Stimulated activated CD8-positive, alpha-beta memory T cell treated with anti-CD3 and anti-CD28 coated beads, Interleukin-7, amount 100 ng/mL, for 48 hours (primary cell): ENCODE data around the gene SLC2A13.
"Not testable (repeated sequence)": the region's sequence is repeated elsewhere in the genome, so short reads cannot be mapped to it uniquely, and the experiment has no call there.

Experiments used
- DNase-seq, 2 donors: peaks; one replicate each; pipeline ENCODE4 v3.0.0-alpha.2; 2020; ENCODE audit warnings: low read depth in 1 of 2; ENCODE audit errors: extremely low read depth in 1 of 2

SLC2A13 gene

DNA sequence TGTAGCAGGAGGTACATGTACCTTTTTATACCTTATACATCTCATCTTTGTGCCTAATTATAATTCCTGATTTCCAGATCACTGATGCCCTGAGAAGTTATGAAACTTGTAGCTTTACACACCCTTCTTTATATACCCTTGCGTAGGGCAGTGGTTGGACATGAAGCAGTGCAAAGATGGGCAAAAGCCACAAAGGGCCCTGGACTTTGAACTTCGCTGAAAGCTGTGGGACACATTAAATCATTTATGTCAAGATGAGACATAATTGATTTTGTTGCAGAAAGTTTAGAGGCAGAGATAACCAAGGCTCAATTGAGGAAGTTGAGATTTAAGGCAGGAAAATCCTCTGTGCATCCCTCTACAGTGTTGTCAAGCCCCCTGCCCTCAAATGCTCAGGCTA, 170.0 kb downstream of the SLC2A13 start:
- no peak for DNase-seq

DNA sequence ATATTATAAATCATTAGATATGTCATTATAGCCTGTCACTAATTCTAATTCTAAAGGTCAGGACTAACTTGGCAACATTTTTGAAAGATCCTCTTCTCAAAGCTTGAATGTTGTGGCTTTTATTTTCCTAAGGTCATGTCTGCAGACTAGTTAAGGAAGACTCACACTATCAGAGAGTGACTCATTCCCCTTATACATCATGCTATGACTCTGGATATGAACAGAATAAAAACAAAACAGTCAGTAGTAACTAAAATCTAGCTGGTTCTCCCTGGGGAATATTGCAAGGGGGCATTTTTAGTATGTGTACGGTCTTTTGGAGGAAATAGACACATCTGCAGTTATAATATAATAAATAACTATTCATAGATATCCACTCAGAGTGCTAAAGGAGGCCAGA, 170.6 kb downstream of the SLC2A13 start:
- no peak for DNase-seq

DNA sequence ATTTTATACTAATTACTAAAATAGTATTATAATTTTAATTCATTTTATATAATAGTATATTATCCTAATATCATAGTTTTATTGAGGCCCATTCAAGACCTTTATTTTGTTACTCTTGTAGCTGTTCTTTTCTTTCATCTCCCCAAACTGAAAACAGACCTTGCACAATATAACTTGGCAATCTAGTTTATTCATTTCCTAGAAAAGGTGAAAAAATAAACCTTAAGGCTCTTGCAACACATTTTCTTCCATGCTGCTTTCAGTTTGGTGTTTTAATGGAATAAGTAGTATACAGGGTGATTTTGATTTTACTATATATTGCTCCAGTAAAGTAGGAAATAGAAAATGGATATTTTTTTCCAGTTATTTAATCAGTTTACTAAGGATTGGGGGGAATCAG, 174.0 kb downstream of the SLC2A13 start:
- no peak for DNase-seq

DNA sequence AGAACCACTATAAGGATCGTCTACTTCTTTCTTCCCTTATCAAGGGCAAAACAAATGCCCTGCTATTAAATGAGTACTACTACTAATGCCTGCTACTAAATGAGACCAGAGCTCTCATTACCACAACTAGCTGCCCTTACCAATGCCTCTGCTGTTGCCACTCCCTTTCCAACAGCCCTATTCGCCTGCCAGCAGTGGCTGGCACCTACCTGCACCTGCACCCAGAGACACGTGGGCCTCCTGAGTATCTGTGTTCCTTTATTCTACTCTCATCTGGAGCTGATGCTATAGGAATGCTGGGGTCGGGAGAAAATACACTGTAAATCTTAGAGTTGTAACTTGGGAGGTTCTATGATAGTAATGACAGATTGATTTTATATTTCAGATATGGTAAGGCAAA, 174.7 kb downstream of the SLC2A13 start:
- no peak for DNase-seq

DNA sequence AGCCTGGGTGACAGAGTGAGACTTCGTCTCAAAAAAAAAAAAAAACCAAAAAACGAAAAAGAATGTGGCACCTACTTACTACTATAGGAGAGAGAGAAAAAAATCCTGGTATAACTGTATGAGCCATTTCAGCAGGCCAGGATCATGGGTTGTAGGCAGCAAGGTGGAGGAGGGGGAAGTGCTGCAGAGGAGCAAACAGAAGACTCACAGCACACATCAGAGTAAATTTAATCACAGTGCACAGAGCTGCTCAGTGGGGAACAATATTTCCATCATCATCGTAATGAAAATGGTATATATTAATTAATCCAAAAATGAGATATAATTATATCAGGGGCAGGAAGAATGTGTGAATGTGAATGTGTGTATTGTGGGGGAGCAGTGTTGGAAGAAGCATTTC, 175.8 kb downstream of the SLC2A13 start:
- no peak for DNase-seq

DNA sequence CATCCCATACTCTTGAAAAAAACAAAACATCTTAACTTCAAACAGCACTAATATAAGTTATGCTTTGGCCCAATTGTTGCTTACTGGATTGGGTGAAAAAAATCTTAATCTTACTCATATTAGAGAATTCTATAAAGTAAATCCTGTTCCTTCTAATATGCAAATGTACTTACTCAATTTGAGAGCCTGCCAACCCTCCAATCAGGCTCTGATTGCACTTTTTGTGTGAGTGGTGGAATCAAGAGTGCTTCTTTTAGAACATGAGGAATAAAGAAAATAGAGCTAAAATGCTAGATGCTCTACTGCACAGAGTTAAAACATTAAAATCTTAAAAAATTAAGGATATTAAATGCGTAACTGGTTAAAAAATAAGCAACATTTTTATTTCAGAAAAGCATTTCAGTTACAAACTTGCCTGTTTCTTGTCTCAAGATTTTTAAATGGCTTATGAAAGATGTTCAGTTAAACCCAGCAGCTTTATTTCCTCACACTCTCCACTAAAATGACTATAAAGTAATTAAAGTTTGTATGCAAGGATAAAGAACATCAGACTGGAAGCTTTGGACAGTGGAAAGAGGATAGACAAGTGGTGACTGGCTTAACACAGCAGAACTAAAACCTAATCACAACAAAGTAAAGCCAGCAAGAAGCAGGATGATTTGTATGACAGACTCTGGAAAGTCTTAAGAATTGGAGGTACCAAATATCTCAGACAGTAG, 177.5 kb downstream of the SLC2A13 start:
- no peak for DNase-seq

DNA sequence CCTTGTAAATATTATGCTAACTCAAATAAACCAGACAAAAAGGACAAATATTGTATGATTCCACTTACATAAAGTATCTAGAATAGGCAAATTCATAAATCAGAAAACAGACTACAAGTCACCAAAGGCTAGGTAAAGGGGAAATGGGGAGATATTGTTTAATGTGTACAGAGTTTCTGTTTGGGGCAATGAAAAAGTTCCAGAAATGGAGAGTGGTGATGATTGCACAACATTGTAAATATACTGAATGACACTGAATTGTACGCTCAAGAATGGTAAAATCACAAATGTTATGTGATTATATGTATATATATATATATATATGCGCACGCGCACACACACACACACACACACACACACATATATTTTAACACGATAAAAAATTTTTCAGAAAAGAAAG, 182.5 kb downstream of the SLC2A13 start:
- DNase-seq = no peak

DNA sequence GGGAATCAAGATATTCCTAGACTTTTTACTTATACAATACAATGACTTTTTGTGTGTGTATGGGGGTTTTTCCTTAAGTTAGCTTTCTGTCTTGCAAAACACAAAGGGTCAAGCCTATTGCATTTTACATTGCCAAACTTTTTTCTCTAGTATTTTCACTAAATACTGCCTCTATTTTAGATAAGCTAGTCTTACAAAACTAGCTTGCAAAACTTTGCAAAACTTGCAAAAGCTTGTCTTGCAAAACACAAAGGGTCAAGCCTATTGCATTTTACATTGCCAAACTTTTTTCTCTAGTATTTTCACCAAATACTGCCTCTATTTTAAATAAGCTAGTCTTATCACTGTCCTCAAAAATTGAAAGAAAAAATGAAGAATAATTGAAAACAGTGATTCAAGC, 183.3 kb downstream of the SLC2A13 start:
- DNase-seq = not testable (repeated sequence)

DNA sequence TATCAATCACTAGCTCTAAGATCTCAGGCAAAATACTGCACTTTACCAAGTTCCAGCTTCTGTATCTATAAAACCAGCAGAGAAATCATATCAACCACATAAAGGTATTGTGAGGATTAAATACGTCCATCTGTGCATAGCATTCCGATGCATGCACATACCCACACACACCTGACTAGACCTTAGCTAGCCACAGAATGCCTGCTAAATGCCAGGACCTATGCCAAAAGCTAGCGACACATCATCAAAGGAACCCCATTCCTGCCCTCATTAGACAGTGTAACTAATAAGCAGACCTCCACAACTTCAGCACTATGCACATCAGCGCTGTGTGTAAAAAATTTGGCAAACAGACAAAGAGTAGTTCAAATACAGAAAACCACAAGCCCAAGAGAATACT, 185.2 kb downstream of the SLC2A13 start:
- no peak for DNase-seq

DNA sequence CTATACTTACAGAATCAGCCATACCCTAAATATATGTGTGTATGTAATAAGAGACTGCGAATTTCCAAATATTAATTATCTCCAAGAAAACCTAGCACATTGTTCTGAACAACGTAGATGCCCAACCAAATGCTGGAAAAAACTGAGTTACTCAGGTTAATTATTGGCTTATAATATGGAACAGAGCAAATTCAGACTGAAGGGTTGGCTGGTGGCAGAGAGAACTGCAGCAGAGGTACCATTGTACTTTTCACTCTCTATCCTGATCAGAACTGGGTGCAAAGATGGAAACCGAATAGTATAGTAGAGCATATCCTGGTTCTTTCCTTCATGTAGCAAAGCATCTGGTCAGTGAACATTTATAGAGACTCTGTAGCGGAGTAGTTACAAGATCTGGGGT, 185.7 kb downstream of the SLC2A13 start:
- no peak for DNase-seq

DNA sequence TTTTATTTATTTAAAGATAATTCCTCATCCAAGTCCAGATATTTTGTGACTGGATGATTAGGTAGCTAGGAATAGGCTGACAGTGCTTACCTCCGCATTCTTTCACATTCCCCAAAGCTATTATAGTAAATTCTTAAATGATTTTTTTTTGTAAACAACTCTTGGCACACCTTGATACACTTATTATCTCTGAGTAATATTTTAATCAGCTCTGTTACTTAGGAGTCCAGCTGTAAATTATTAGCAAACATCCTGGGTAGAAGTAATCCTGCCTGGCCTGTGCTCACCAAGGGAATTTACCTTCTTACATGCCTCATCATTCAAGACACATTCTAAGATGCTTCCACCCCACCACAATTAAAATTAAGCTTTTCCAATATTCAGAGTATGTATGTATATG, 186.1 kb downstream of the SLC2A13 start:
- DNase-seq = no peak

DNA sequence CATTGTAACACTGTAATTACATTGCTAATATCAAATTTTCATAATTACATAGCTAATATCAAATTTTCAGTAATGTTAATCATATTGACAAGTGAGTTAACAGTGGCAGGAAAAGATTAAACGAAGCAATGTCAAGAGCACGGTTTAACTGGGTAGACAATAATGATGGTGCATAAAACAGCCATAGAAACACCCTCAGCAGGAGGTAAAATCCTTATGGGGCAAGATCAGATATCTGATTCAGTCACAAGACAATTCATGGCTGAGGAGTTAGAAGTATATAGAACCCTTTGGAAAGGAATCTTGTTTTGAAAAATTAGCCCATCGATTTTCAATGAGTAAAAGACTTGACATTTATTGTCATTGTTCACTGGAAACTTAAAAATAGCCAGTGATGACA, 190.6 kb downstream of the SLC2A13 start:
- no peak for DNase-seq

DNA sequence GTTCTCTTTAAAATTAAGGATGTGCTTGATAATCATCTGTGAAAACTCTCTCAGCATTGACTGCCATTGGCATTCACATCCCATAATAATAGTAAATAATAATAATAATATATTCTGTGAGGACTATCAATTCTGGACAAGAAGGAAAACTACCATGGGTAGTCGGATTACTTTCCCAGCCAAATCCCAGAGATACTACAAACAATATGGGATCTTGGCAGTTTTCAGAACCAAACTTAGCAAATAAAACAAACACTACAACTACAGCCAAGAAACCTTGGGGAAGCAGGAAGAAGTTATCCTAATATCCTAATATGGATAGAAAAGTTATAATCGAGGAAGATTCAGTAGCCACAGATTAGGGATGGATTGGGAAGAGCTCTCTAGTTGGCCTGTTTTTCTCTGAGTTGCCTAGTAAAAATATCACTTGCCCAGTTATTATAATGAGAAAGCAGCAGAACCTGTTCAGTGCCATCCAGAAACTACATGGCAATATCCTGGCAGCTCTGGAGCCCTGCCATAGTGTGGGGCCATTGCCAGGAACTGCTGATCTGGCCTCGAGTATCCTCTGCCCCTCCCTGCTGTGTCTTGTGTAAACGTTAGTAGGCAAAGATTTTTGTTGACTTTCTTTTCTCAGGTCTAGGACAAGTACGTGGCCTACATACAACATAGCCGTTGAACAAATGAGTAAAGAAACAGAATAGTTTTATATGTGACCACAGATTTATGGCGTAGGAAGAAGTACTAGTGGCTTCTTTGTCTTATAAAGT, 193.5 kb downstream of the SLC2A13 start:
- no peak for DNase-seq

DNA sequence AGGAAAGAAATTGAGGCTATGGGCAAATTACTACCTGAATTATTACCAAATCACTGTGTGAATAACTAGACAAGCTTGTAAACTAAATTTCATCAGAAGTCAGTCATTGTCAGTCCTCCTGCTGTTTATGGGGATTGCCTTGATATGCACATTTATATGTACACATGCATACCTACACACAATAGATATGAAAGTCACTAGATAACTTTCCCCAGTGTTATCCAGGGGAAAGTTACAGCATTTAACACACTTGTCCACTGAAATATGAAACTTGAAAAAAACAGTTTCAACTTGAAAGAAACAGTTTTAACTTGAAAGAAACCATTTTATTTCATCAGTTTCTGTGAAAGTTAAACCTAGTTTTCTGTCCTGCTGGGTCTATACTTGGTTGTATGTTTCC, 199.6 kb downstream of the SLC2A13 start:
- DNase-seq = no peak

DNA sequence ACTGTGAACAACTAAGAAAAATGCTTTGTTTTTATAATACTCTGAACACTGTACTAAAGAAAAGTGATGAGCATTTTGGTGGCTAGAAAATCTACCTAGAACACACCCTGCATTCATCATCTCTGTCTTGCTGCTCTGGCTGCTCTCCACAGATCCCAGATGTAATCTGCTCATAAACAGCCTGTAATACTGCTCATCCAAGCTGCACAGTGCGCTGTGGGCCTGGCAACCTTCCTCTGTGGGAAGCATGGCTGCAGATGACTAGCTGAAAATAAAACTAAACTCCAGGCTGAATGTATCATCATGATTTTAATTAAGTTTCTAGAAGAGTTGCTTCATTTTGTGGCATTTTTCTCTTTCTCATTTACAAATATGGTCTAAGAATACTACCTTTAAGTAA, 200.7 kb downstream of the SLC2A13 start:
- no peak for DNase-seq

DNA sequence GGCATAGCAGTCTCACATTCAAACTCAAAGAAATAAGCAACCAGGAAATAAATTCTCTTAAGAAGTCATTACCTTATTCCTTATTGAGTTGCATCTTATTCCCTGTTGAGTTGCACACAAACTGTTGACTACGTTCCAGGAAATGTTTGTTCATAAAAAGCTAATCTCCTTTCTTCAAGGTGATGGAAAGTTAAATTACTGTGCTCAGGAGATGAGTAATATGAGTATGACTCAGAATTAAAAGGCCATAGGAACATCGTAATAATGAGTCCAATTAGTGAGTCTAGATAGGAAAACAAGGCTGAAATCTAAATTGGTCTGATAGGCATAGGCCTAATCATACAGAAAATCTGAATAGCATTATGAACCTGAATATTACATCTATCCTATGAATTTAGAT, 203.1 kb downstream of the SLC2A13 start:
- no peak for DNase-seq

DNA sequence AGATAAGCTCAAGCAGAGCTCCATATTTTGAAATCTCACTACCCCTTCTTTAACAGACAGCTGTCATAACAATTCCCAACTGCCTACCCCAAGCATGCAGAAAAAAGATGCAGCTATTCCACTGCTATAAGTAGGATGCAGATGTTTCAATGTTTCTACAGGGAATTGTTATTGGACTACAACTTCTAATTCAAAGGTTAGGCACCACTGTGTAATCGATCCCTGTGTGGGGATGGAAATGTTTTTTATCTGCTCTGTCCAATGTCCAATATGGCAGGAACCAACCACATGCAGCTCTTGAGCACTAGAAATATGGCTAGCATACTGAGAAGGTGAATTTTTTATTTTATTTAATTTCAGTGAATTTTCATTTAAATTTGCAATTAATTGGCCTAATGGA, 208.6 kb downstream of the SLC2A13 start:
- DNase-seq = no peak

DNA sequence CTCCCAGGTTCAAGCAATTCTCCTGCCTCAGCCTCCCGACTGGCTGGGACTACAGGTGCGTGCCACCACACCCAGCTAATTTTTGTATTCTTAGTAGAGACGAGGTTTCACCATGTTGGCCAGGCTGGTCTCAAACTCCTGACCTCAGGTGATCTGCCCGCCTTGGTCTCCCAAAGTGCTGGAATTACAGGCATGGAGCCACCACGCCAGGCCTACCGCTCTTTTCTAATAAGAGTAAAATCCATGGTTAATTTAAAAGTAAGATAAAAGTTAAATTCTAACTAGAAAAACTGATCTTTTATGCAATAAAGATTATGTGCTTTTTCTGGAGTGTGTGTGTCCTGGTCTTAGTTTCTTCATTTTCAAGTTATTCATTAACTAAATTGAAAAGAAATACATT, 212.5 kb downstream of the SLC2A13 start:
- not testable (repeated sequence) for DNase-seq

DNA sequence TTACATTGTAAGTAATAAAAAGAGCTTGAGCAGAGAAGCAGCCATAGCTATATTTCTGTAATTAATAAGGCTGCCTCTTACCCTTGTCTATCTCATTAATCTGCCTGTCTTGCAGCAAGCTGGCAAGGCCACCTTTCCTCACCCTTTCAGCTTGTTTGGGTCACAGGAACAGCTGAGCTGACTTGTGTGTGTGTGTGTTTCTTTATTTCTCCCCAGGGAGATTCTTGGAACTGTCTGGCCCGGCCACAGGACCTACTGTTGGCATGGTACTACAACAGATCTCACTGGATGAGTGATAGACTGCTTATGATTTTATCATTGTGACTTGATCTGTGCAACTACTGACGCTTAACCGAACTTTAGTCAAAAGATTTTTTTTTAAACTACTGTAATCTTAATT, 213.7 kb downstream of the SLC2A13 start:
- no peak for DNase-seq

DNA sequence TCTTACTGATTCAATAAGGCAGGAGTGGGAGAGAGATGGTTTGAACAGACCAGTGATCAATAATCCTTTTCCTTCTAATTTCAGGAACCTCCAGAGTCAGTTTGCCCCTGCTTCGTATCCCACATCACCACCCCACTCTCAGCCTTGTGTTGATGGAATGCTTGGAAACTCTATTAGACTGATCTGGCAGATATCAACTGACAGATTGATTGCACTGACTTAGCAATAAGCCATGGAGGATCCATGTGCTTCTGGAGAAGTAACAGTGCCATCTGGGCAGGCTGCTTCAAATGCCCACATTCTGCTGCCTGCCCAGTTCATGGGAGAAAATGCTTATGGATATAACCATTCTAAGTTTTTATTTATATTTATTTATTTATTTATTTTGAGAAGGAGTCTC, 218.0 kb downstream of the SLC2A13 start:
- DNase-seq = no peak

DNA sequence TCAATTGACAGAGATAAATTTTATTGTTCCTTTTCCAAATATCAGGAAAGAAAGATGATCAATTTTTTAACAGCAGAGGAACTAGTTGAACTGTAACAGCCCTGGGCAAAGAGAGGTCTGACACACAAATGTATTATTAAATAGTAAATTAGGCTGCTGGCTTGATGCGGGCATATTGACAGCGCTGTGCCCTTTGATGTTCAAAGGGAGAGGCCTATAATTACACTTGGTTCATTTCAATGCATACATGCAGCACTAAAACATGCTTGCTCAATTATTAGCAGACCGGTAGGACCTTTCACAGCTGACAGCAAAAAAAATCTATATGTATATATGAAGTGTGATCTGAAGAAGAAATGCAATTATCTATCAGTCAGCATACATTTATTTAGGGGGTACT, 219.8 kb downstream of the SLC2A13 start:
- DNase-seq = no peak

DNA sequence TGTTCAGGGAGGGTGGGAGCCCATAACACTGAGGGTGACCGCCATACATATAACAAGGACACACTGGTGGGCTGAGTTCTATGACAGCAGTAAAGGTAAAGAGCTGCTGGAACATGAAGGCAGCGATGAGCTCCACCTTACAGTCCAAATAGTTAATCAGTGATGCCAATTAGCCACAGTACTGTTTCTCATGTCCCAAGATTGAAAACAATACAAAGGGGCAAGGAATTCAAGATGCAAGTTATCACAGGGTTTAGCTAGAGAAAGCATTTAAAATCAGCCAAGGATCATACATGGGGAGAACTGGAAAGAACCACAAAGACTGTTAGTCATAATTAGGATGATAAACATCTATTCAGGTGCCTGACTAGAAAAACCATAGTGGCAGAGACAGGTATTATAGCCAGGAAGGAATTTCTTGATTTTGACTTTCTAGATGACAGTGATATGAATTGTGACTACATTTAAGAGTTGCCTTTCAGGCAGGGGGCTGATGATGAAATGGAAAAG, 221.2 kb downstream of the SLC2A13 start:
- DNase-seq = no peak
